GM12892 (cell line): ENCODE data around the gene CD46.

Experiments used
- POLR2A ChIP-seq: IDR thresholded peaks from 2 replicates; pipeline ENCODE4 v1.6.1; 2011; ENCODE audit warnings: low read depth, low read length, control low read depth
- POLR2AphosphoS5 ChIP-seq: IDR thresholded peaks from 2 replicates; pipeline ENCODE4 v1.6.1; 2011; ENCODE audit warnings: low read depth, low read length, control low read depth
- TAF1 ChIP-seq: IDR thresholded peaks from 2 replicates; pipeline ENCODE4 v1.6.1; 2011; ENCODE audit warnings: low read depth, mild to moderate bottlenecking, control low read depth, low read length, borderline replicate concordance

DNA sequence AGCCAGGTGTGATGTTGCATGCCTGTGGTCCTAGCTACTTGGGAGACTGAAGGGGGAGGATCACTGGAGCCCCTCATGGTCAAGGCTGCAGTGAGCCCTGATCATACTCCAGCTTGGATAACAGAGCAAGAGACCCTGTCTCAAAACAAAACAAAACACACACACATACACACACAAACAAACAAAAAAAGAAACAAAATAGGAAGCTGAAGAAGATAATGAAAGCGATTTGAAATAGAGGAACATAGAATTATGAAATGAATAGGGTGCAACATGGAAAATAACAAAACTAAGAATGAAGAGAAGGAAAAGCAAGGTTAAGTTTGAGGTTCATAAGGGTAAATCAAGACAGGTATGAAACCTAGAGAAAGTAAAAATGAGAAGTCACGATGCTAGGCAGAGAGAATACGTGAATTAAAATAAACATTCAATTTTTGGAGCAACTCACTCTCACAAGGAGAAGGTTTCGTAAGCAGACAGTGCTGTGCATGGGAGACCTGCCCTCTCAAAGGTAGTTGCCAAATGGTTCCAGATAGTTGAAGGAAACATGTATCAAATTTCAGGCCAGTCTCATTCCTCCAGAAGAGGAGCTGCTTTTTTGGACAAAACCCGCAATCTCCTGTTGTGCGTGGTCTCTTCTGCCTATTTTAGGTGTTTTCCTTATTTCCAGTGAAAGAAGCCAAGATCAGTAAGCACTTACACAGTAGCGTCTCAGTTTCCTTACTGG lies 3.3 kb downstream of the CD46 start:
- TF ChIP-seq POLR2A (no peak), TAF1 (no peak), POLR2AphosphoS5 (no peak)
